ENCODE data around the gene FARP1.

GRCh38 chr13:98222081-98222554, 79.2 kb downstream of the FARP1 start:
- TF ChIP-seq THAP8 (CRISPR knock-in tag; IDR thresholded peaks at IDR 0.05; ENCODE audit: borderline replicate concordance) (no peak), DNMT1 (CRISPR knock-in tag; IDR thresholded peaks at IDR 0.05) (no peak), CBFB (CRISPR knock-in tag; IDR thresholded peaks at IDR 0.05) (no peak), CTCF (CRISPR knock-in tag; IDR thresholded peaks at IDR 0.05) (no peak), KAT7 (CRISPR knock-in tag; IDR thresholded peaks at IDR 0.05; ENCODE audit: borderline replicate concordance) (no peak), ETV6 (CRISPR knock-in tag; conservative IDR thresholded peaks at IDR 0.05) (no peak), ZFP1 (CRISPR knock-in tag; IDR thresholded peaks at IDR 0.05) (no peak), ZNF629 (CRISPR knock-in tag; conservative IDR thresholded peaks at IDR 0.05) (no peak)

All from HepG2 (cell line).